Activated B cell treated with CpG ODN at 0.5 μM for 24 hours (primary cell): ENCODE results near the gene ATXN2L. TPM values are rescaled to one million over a fixed set of nuclear protein-coding genes. Genes with fewer than 3 reads are reported as not detected.

Experiments
- ATAC-seq: fragments of 200-7000 bp; cut with Tn5 transposase; one replicate; pipeline ENCODE4 v1.10.0; 2021; ENCODE audit warnings: low read depth, mild to moderate bottlenecking, moderate library complexity
- CTCF ChIA-PET: fragments of 350-600 bp; sonication (Branson Sonifier 250); formaldehyde crosslinking; loops from one replicate; lab custom pipeline; 2021; ENCODE audit warnings: antibody characterized with exemption; lab: Charles Lee
- POLR2A ChIA-PET: fragments of 350-600 bp; sonication (Branson Sonifier 250); formaldehyde crosslinking; loops from one replicate; lab custom pipeline; 2021; ENCODE audit warnings: antibody characterized with exemption; lab: Charles Lee
- DNase-seq: peaks from one replicate; pipeline ENCODE4 v3.0.0; 2022
- H3K27ac Mint-ChIP-seq: one replicate; pipeline ENCODE4 v1.8.0; 2020; ENCODE audit warnings: mixed read lengths
- H3K27me3 Mint-ChIP-seq: one replicate; pipeline ENCODE4 v1.8.0; 2021; ENCODE audit warnings: mixed read lengths
- H3K36me3 Mint-ChIP-seq: one replicate; pipeline ENCODE4 v1.8.0; 2021; ENCODE audit warnings: low read depth, mixed read lengths
- H3K4me1 Mint-ChIP-seq: one replicate; pipeline ENCODE4 v1.8.0; 2021; ENCODE audit warnings: mixed read lengths
- H3K4me3 Mint-ChIP-seq: one replicate; pipeline ENCODE4 v1.8.0; 2020; ENCODE audit warnings: mild to moderate bottlenecking, mixed read lengths
- H3K9me3 Mint-ChIP-seq: one replicate; pipeline ENCODE4 v1.8.0; 2020; ENCODE audit warnings: mixed read lengths
- CTCF ChIP-seq: fragments of 200-600 bp; IDR thresholded peaks from one replicate; pipeline ENCODE4 v1.8.0; 2022; ENCODE audit warnings: antibody characterized with exemption, mild to moderate bottlenecking
- intact Hi-C: fragments of 100-400 bp; cut with micrococcal nuclease; formaldehyde crosslinking; loops from one replicate; pipeline ENCODE4 v1.15.1; 2024
- total RNA-seq: library from RNA; stranded (reverse); gene quantifications from 2 replicates; pipeline ENCODE4 v1.2.3, GENCODE V29; 2022

Gene ATXN2L
- total RNA-seq, 1 donor from 2014 or later: 335 TPM

- intact Hi-C loops: no loop called here
- no peak for TF ChIP-seq CTCF
- CTCF ChIA-PET: interaction anchor here (1.0 to 5.4 kb wide), 4 partner anchors 10 to 69 kb away, joined by 3 to 60 read pairs (median 7); no protein-coding TSS in a partner anchor
These were observed 52.6 kb downstream of the ATXN2L start for GRCh38 chr16:28875134-28876018.

GRCh38 chr16:28876019-28876659, 53.3 kb downstream of the ATXN2L start:
- ChIA-PET CTCF (interaction anchor here (2.9 to 5.4 kb wide), 2 partner anchors 47 to 68 kb away, joined by 10 to 60 read pairs; no protein-coding TSS in a partner anchor), POLR2A (interaction anchor here (2.2 kb wide), 1 partner anchor 69 kb away, joined by 6 read pairs; no protein-coding TSS in a partner anchor)
- peaks cover 13% of the 10 kb centered on the region for H3K4me1 Mint-ChIP-seq
- no peak overlapping the region for H3K4me3 Mint-ChIP-seq
- H3K27ac Mint-ChIP-seq: no peak overlapping the region
- ATAC-seq (no peak), DNase-seq (no peak)
- H3K36me3 Mint-ChIP-seq: peaks cover 25% of the 10 kb centered on the region
- H3K27me3 Mint-ChIP-seq: peaks cover 5% of the 10 kb centered on the region
- intact Hi-C loops: no loop called here
- no peak for TF ChIP-seq CTCF
- no peaks in the 10 kb centered on the region for H3K9me3 Mint-ChIP-seq

More at GRCh38 chr16:28875134-28876018, 52.6 kb downstream of the ATXN2L start:
- Mint-ChIP-seq H3K27me3 (no peaks in the 10 kb centered on the region), H3K36me3 (peaks cover 31% of the 10 kb centered on the region), H3K9me3 (no peaks in the 10 kb centered on the region), H3K4me1 (peaks cover 8% of the 10 kb centered on the region), H3K4me3 (no peak overlapping the region), H3K27ac (no peak overlapping the region)
- ATAC-seq (no peak), DNase-seq (no peak)
- POLR2A ChIA-PET: interaction anchor here (0.7 to 2.2 kb wide), 3 partner anchors 12 to 70 kb away, joined by 3 to 7 read pairs (median 6); partner anchors contain the start of gene SH2B1

- no peak overlapping the region for H3K27ac Mint-ChIP-seq
- no peak overlapping the region for H3K4me3 Mint-ChIP-seq
- H3K9me3 Mint-ChIP-seq: no peaks in the 10 kb centered on the region
- DNase-seq (no peak), ATAC-seq (no peak)
- ChIA-PET CTCF (interaction anchor here (0.6 kb wide), 1 partner anchor 68 kb away, joined by 4 read pairs; no protein-coding TSS in a partner anchor), POLR2A (no interaction called here)
- H3K4me1 Mint-ChIP-seq: peaks cover 14% of the 10 kb centered on the region
- TF ChIP-seq CTCF: no peak
- H3K27me3 Mint-ChIP-seq: peaks cover 5% of the 10 kb centered on the region
- intact Hi-C loops: no loop called here
- H3K36me3 Mint-ChIP-seq: peaks cover 18% of the 10 kb centered on the region
These were observed 54.3 kb downstream of the ATXN2L start for GRCh38 chr16:28876973-28877654.

- CTCF ChIA-PET: interaction anchor here (2.7 kb wide), 1 partner anchor 68 kb away, joined by 12 read pairs; no protein-coding TSS in a partner anchor
These were observed 54.8 kb downstream of the ATXN2L start for GRCh38 chr16:28877655-28878000.

More at GRCh38 chr16:28877655-28878000, 54.8 kb downstream of the ATXN2L start:
- H3K9me3 Mint-ChIP-seq: no peaks in the 10 kb centered on the region
- no peak for TF ChIP-seq CTCF
- ATAC-seq: no peak
- peaks cover 14% of the 10 kb centered on the region for H3K4me1 Mint-ChIP-seq
- no peak overlapping the region for H3K27ac Mint-ChIP-seq
- intact Hi-C loops: no loop called here
- peaks cover 13% of the 10 kb centered on the region for H3K36me3 Mint-ChIP-seq
- no peak for DNase-seq
- no peak overlapping the region for H3K4me3 Mint-ChIP-seq
- POLR2A ChIA-PET: no interaction called here
- peaks cover 5% of the 10 kb centered on the region for H3K27me3 Mint-ChIP-seq
